Muscle of leg (tissue), 9 donors: ENCODE measurements around the gene MMP28. TPM values are rescaled to one million over a fixed set of nuclear protein-coding genes. Genes with fewer than 3 reads are reported as not detected.

Source experiments
- polyA plus RNA-seq, 8 donors: library from polyadenylated mRNA; unstranded; fragments of 120-200 nt; gene quantifications; one replicate each; pipeline versions ENCODE4 v1.2.1 to v1.2.3, GENCODE V29; 2013; ENCODE audit warnings: inconsistent platforms in 1 of 8, low replicate concordance in 1 of 8; ENCODE audit not compliant: insufficient read length in 8 of 8, insufficient read depth in 1 of 8
- total RNA-seq: library from RNA; stranded (reverse); fragments of 120-200 nt; gene quantifications from one replicate; pipeline ENCODE4 v1.2.4, GENCODE V29; 2013

The MMP28 gene
- total and polyA plus RNA-seq, 9 donors, result 1.9 to 4.3 (median 3.5) TPM

Other genes starting within 250 kb of the MMP28 start
- gene SLFN14, start 234.8 kb downstream of the MMP28 start, total RNA-seq, result 0.22 TPM
- gene SLFN14, start 234.8 kb downstream of the MMP28 start, polyA plus RNA-seq, result under 1 TPM; 0.07 to 0.32 (median 0.18) TPM
- 8.2 TPM for gene PEX12, start 217.1 kb downstream of the MMP28 start, total RNA-seq
- gene PEX12, start 217.1 kb downstream of the MMP28 start, polyA plus RNA-seq, result 1 to 10 TPM; 6.1 to 9.1 (median 7.3) TPM
- gene AP2B1, start 208.3 kb downstream of the MMP28 start, total RNA-seq, result 45.4 TPM
- gene AP2B1, start 208.3 kb downstream of the MMP28 start, polyA plus RNA-seq, result 10 to 100 TPM; 65.0 to 92.9 (median 75.9) TPM
- 1.9 TPM for gene RASL10B, start 64.0 kb downstream of the MMP28 start, total RNA-seq
- gene RASL10B, start 64.0 kb downstream of the MMP28 start, polyA plus RNA-seq, result 1 to 10 TPM; 3.1 to 5.1 (median 4.2) TPM
- 0.04 TPM for gene GAS2L2, start 42.4 kb downstream of the MMP28 start, total RNA-seq
- not detected for gene GAS2L2, start 42.4 kb downstream of the MMP28 start, polyA plus RNA-seq
- gene C17orf50, start 34.8 kb downstream of the MMP28 start, total RNA-seq, result not detected
- not detected for gene C17orf50, start 34.8 kb downstream of the MMP28 start, polyA plus RNA-seq
- gene TAF15, start 13.8 kb upstream of the MMP28 start, total RNA-seq, result 26.9 TPM
- gene TAF15, start 13.8 kb upstream of the MMP28 start, polyA plus RNA-seq, result 100 to 1,000 TPM; 118 to 162 (median 142) TPM
- not detected for gene HEATR9, start 73.2 kb upstream of the MMP28 start, total RNA-seq
- gene HEATR9, start 73.2 kb upstream of the MMP28 start, polyA plus RNA-seq, result under 1 TPM in 3 of 8 donors, not detected in 5; 0.09 to 0.17 (median 0.10) TPM
- gene CCL5, start 84.7 kb upstream of the MMP28 start, total RNA-seq, result 0.75 TPM
- gene CCL5, start 84.7 kb upstream of the MMP28 start, polyA plus RNA-seq, result 1 to 10 TPM in 3 of 8 donors, under 1 TPM in 5; 0.60 to 1.7 (median 0.87) TPM
- 0.58 TPM for gene RDM1, start 135.1 kb upstream of the MMP28 start, total RNA-seq
- 1 to 10 TPM in 2 of 8 donors, under 1 TPM in 6; 0.39 to 1.4 (median 0.78) TPM for gene RDM1, start 135.1 kb upstream of the MMP28 start, polyA plus RNA-seq
- not detected for gene LYZL6, start 148.1 kb upstream of the MMP28 start, total RNA-seq
- not detected for gene LYZL6, start 148.1 kb upstream of the MMP28 start, polyA plus RNA-seq
- gene CCL16, start 185.9 kb upstream of the MMP28 start, total RNA-seq, result 0.22 TPM
- gene CCL16, start 185.9 kb upstream of the MMP28 start, polyA plus RNA-seq, result under 1 TPM; 0.11 to 0.53 (median 0.18) TPM
- 15.2 TPM for gene CCL14, start 191.1 kb upstream of the MMP28 start, total RNA-seq
- gene CCL14, start 191.1 kb upstream of the MMP28 start, polyA plus RNA-seq, result 10 to 100 TPM; 17.7 to 32.3 (median 25.3) TPM
- gene CCL15, start 205.9 kb upstream of the MMP28 start, total RNA-seq, result not detected
- under 1 TPM in 1 of 8 donors, not detected in 7; 0.63 TPM for gene CCL15, start 205.9 kb upstream of the MMP28 start, polyA plus RNA-seq
- gene CCL23, start 222.3 kb upstream of the MMP28 start, total RNA-seq, result not detected
- gene CCL23, start 222.3 kb upstream of the MMP28 start, polyA plus RNA-seq, result under 1 TPM in 1 of 8 donors, not detected in 7; 1.00 TPM